MM.1S (cell line): ENCODE data around the gene B3GAT3.

Experiments
- CTCF ChIP-seq: fragments of 300-600 bp; sonication (generic); IDR thresholded peaks from 2 replicates; pipeline ENCODE4 v1.5.1; 2016; ENCODE audit warnings: antibody characterized with exemption, low read length, mixed read lengths
- EZH2 ChIP-seq: fragments of 300-600 bp; sonication (generic); optimal IDR thresholded peaks from 2 replicates; pipeline ENCODE3; 2017; ENCODE audit warnings: low read depth, mild to moderate bottlenecking, antibody characterized with exemption, low read length, mixed read lengths

GRCh38 chr11:62648967-62649364 is 27.2 kb upstream of the B3GAT3 start:
- TF ChIP-seq CTCF (no peak), EZH2 (no peak)
